Loucy (cell line): Measurements from ENCODE around the gene LMX1B.
A peak's percentile ranks its signal among the peaks of the same experiment; 100 is the strongest.
"Not testable (repeated sequence)": the region's sequence is repeated elsewhere in the genome, so short reads cannot be mapped to it uniquely, and the experiment has no call there.

Source experiments
- H2AFZ ChIP-seq: fragments of 200-600 bp; sonication (generic); 2 replicates; pipeline ENCODE4 v1.6.0; 2016; ENCODE audit warnings: antibody characterized with exemption, mild to moderate bottlenecking, low read length, moderate library complexity
- H3F3A ChIP-seq: fragments of 200-600 bp; 2 replicates; pipeline ENCODE4 v1.6.0; 2016; ENCODE audit warnings: antibody characterized with exemption, low read depth, mild to moderate bottlenecking
- H3K27me3 ChIP-seq: fragments of 200-600 bp; sonication (generic); 2 replicates; pipeline ENCODE4 v1.6.1; 2014; ENCODE audit warnings: low read length, mild to moderate bottlenecking; ENCODE audit not compliant: insufficient read depth, poor library complexity, severe bottlenecking
- H3K36me3 ChIP-seq: fragments of 200-600 bp; sonication (generic); 2 replicates; pipeline ENCODE4 v1.6.1; 2016; ENCODE audit warnings: low read length; ENCODE audit not compliant: insufficient read depth
- H3K4me1 ChIP-seq: fragments of 200-600 bp; sonication (generic); 2 replicates; pipeline ENCODE4 v1.5.1; 2014; ENCODE audit warnings: low read length, mild to moderate bottlenecking; ENCODE audit not compliant: insufficient read depth, poor library complexity, severe bottlenecking
- H3K4me2 ChIP-seq: fragments of 200-600 bp; sonication (generic); 2 replicates; pipeline ENCODE4 v1.6.0; 2014; ENCODE audit warnings: antibody characterized with exemption, low read length, low read depth, mild to moderate bottlenecking; ENCODE audit not compliant: poor library complexity, severe bottlenecking
- H3K4me3 ChIP-seq: fragments of 200-600 bp; sonication (generic); 2 replicates; pipeline ENCODE4 v1.5.1; 2014; ENCODE audit warnings: low read length, mild to moderate bottlenecking, mixed read lengths; ENCODE audit not compliant: poor library complexity, severe bottlenecking
- H3K79me2 ChIP-seq: fragments of 200-600 bp; sonication (generic); 2 replicates; pipeline ENCODE4 v1.6.1; 2014; ENCODE audit warnings: low read length; ENCODE audit not compliant: insufficient read depth
- H3K9ac ChIP-seq: fragments of 200-600 bp; sonication (generic); 2 replicates; pipeline ENCODE4 v1.6.0; 2014; ENCODE audit warnings: mild to moderate bottlenecking, low read depth, low read length, moderate library complexity; ENCODE audit not compliant: poor library complexity, severe bottlenecking
- H3K9me2 ChIP-seq: fragments of 200-600 bp; sonication (generic); replicated peaks from 2 replicates; pipeline ENCODE4 v1.6.1; 2016; ENCODE audit warnings: low read depth, low read length, mixed read lengths
- H3K9me3 ChIP-seq: fragments of 200-600 bp; sonication (generic); 2 replicates; pipeline ENCODE4 v1.6.1; 2014; ENCODE audit warnings: mild to moderate bottlenecking, antibody characterized with exemption, low read length, low read depth; ENCODE audit not compliant: insufficient read depth
- H4K20me1 ChIP-seq: fragments of 200-600 bp; sonication (generic); 2 replicates; pipeline ENCODE4 v1.6.0; 2014; ENCODE audit warnings: antibody characterized with exemption, low read length, mild to moderate bottlenecking; ENCODE audit not compliant: insufficient read depth, poor library complexity, severe bottlenecking
- CTCF ChIP-seq: fragments of 200-600 bp; sonication (generic); conservative IDR thresholded peaks from 2 replicates; pipeline ENCODE4 v1.5.1; 2014; ENCODE audit warnings: mild to moderate bottlenecking, antibody characterized with exemption, low read length
- EZH2phosphoT487 ChIP-seq: fragments of 200-600 bp; IDR thresholded peaks from 2 replicates; pipeline ENCODE4 v1.6.1; 2018; ENCODE audit warnings: antibody characterized with exemption, mild to moderate bottlenecking, moderate library complexity, borderline replicate concordance

LMX1B gene

GRCh38 chr9:126715382-126715781, 101.7 kb downstream of the LMX1B start:
- no peaks in the 10 kb centered on the region for H3K27me3 ChIP-seq

GRCh38 chr9:126717441-126717840, 103.7 kb downstream of the LMX1B start:
- H3K9me3 ChIP-seq, H3K79me2 ChIP-seq, H3K9ac ChIP-seq, H3K4me3 ChIP-seq, H3K9me2 ChIP-seq, H3K36me3 ChIP-seq, H2AFZ ChIP-seq, H3K4me2 ChIP-seq, H3F3A ChIP-seq, H3K27me3 ChIP-seq, H4K20me1 ChIP-seq: not testable (repeated sequence)
- H3K4me1 ChIP-seq, result peaks cover 33% of the 10 kb centered on the region

More at GRCh38 chr9:126715382-126715781, 101.7 kb downstream of the LMX1B start:
- no peaks in the 10 kb centered on the region for H4K20me1 ChIP-seq
- H3K9ac ChIP-seq, result no peak overlapping the region
- no peak overlapping the region for H3K4me3 ChIP-seq
- peaks cover 16% of the 10 kb centered on the region for H3K4me1 ChIP-seq
- no peaks in the 10 kb centered on the region for H3K79me2 ChIP-seq
- no peaks in the 10 kb centered on the region for H3K36me3 ChIP-seq
- H2AFZ ChIP-seq, result no peak overlapping the region
- H3K9me3 ChIP-seq, result no peaks in the 10 kb centered on the region
- no peak overlapping the region for H3K4me2 ChIP-seq
- TF ChIP-seq CTCF, result no peak
- TF ChIP-seq EZH2phosphoT487, result no peak
- H3F3A ChIP-seq, result peaks cover 4% of the 10 kb centered on the region; the same call in 1 of the 2 replicates
- H3K9me2 ChIP-seq, result no peaks in the 10 kb centered on the region

- Histone ChIP-seq H2AFZ (no peak overlapping the region), H3K27me3 (no peaks in the 10 kb centered on the region), H3K9me2 (no peaks in the 10 kb centered on the region), H3K36me3 (no peaks in the 10 kb centered on the region), H3K4me2 (peak overlapping the region; percentile 75), H3K9ac (no peak overlapping the region), H4K20me1 (no peaks in the 10 kb centered on the region), H3K4me3 (peak overlapping the region; percentile 52), H3K9me3 (no peaks in the 10 kb centered on the region), H3K4me1 (peaks cover 44% of the 10 kb centered on the region), H3K79me2 (no peaks in the 10 kb centered on the region; the same call in 1 of the 2 replicates), H3F3A (peaks cover 4% of the 10 kb centered on the region; the same call in 1 of the 2 replicates)
- no peak for TF ChIP-seq EZH2phosphoT487
- TF ChIP-seq CTCF, result no peak
These were observed 105.9 kb downstream of the LMX1B start for GRCh38 chr9:126719618-126720031.

GRCh38 chr9:126720036-126720435, 106.3 kb downstream of the LMX1B start:
- Histone ChIP-seq H3K36me3 (no peaks in the 10 kb centered on the region), H3K79me2 (no peaks in the 10 kb centered on the region; the same call in 1 of the 2 replicates), H3F3A (peaks cover 4% of the 10 kb centered on the region; the same call in 1 of the 2 replicates), H3K27me3 (no peaks in the 10 kb centered on the region), H3K9me2 (no peaks in the 10 kb centered on the region), H3K4me3 (peak overlapping the region; percentile 52), H2AFZ (no peak overlapping the region), H3K4me1 (peaks cover 44% of the 10 kb centered on the region), H3K9ac (no peak overlapping the region), H3K4me2 (peak overlapping the region; percentile 75), H3K9me3 (no peaks in the 10 kb centered on the region), H4K20me1 (no peaks in the 10 kb centered on the region)
- TF ChIP-seq CTCF (no peak), EZH2phosphoT487 (no peak)
